ENCODE data around the gene EHBP1. TPM values are rescaled to one million over a fixed set of nuclear protein-coding genes. Genes with fewer than 3 reads are reported as not detected.

EHBP1 gene
- total and polyA plus RNA-seq, 7 donors, result 3.9 to 20.2 (median 14.3) TPM

DNA sequence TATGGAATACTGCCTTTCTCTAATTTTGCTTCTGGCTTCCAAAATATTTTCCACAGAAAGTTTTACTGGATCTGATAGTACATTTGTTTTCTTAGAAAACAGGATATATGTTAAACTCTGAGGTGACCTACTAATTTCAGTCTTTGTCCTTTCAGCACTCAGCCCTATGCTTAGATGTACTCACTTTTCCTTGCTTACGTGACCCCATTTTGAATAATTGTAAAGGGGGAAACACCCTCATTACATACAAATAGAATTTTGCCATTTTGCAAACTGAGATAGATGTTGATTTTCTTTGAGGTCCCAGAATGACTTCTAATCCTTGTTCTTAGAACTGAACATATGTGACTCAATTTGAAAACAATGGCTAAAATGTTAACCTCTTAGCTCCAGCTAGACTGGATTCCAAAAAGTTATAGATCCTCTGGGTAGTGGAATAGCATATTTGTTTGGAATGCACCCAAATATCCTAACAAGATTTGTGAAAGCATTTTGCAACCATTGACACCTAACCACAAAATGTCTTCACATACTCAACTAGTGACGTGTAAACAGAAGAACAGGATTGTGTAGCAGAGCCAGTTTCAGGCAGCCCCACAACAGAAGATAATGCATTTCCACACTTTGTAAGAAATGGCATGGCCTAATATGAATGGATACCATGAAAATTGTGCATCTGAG lies 44.8 kb upstream of the EHBP1 start:
- WGBS, 3 donors, result 69 to 86% (median 75%) methylated on average over 2 of the region's 2 CpGs
- H3K9me3 ChIP-seq, result no peaks in the 10 kb centered on the region
- peaks cover 19% of the 10 kb centered on the region for H3K4me1 ChIP-seq
- no peak for DNase-seq
- H3K36me3 ChIP-seq (ENCODE audit: insufficient read depth in 1 of 2, low read depth in 1 of 2), result no peaks in the 10 kb centered on the region
- TF ChIP-seq, protein P1, sequence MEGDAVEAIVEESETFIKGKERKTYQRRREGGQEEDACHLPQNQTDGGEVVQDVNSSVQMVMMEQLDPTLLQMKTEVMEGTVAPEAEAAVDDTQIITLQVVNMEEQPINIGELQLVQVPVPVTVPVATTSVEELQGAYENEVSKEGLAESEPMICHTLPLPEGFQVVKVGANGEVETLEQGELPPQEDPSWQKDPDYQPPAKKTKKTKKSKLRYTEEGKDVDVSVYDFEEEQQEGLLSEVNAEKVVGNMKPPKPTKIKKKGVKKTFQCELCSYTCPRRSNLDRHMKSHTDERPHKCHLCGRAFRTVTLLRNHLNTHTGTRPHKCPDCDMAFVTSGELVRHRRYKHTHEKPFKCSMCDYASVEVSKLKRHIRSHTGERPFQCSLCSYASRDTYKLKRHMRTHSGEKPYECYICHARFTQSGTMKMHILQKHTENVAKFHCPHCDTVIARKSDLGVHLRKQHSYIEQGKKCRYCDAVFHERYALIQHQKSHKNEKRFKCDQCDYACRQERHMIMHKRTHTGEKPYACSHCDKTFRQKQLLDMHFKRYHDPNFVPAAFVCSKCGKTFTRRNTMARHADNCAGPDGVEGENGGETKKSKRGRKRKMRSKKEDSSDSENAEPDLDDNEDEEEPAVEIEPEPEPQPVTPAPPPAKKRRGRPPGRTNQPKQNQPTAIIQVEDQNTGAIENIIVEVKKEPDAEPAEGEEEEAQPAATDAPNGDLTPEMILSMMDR (IDR thresholded peaks at IDR 0.05), result no peak
- intact Hi-C loops (cut with DNase I), result no loop called here
- ATAC-seq, result no peak
- H3K27ac ChIP-seq, result no peak overlapping the region
- no peak overlapping the region for H3K4me3 ChIP-seq
- no peaks in the 10 kb centered on the region for H3K27me3 ChIP-seq (ENCODE audit: insufficient read depth in 3 of 3, low read length in 2 of 3)

DNA sequence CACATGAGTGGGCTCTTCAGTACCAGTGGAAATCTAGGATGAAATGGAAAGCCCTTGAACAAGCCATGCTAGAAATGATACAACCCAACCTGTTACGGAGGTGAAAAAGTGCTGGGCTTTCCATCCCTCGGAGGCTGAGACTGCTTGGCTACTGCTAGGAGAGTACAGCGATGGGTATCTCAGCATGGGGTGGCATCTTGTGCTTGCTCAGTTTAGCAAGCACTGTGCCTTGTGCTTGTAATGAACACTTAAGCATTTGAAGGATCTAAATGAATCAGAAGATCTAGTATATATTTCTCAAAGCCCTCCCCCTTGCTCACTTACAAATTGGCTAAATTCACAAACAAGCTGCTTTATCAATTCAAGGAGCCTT lies 44.3 kb upstream of the EHBP1 start:
- 61 to 79% (median 61%) methylated on average over 3 of the region's 3 CpGs for WGBS, 3 donors
- no peaks in the 10 kb centered on the region for H3K9me3 ChIP-seq
- no peak overlapping the region for H3K27ac ChIP-seq
- no peaks in the 10 kb centered on the region for H3K27me3 ChIP-seq (ENCODE audit: insufficient read depth in 3 of 3, low read length in 2 of 3)
- intact Hi-C loops (cut with DNase I), result no loop called here
- no peaks in the 10 kb centered on the region for H3K36me3 ChIP-seq (ENCODE audit: insufficient read depth in 1 of 2, low read depth in 1 of 2)
- H3K4me3 ChIP-seq, result no peak overlapping the region
- TF ChIP-seq, protein P1 (IDR thresholded peaks at IDR 0.05), result no peak
- DNase-seq (no peak), ATAC-seq (no peak)
- H3K4me1 ChIP-seq, result peaks cover 19% of the 10 kb centered on the region

DNA sequence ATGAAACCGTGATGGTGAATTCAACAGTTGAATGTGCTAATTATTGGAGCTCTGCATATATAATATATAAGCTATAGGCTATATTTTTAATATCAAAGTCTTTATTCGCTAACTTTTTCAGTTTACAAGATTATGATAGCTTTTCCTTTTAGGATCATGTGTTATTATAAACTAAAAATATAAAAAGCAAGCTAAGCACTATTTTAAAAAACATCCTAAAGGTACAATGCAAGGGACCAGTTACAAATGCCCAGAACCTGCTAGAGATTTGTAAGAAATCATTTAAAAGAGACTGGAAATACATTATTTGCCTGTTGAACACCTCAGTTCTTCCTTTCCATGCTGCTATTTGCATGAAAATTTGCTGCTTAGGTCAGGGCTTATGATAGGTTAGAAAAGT lies 43.4 kb upstream of the EHBP1 start:
- no peaks in the 10 kb centered on the region for H3K27me3 ChIP-seq (ENCODE audit: insufficient read depth in 3 of 3, low read length in 2 of 3)
- no peak overlapping the region for H3K27ac ChIP-seq
- WGBS, 3 donors, result 79 to 86% (median 79%) methylated on average over 2 of the region's 2 CpGs
- H3K4me1 ChIP-seq, result peaks cover 19% of the 10 kb centered on the region
- H3K36me3 ChIP-seq (ENCODE audit: insufficient read depth in 1 of 2, low read depth in 1 of 2), result no peaks in the 10 kb centered on the region
- H3K9me3 ChIP-seq, result no peaks in the 10 kb centered on the region
- ATAC-seq, result no peak
- intact Hi-C loops (cut with DNase I), result no loop called here
- TF ChIP-seq, protein P1 (IDR thresholded peaks at IDR 0.05), result no peak
- H3K4me3 ChIP-seq, result no peak overlapping the region
- no peak for DNase-seq

DNA sequence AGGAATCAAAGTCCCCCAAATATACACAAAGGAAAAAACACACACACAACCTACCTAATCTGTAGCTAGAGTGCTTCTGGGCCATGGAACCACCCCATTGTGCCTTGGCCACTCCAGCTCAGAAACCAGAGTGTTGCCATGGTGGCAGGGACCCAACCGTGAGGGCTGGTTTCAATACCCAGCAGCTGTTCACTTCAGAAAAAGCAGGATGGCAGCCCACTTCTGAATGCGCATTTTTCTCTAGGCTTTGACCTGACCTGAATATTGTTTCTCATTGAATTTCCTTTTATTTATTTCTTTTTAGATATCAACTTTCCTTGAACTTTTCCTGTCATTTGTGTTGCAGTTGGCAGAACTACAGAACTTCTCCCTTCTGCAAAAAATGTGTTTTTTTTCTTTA lies 43.0 kb upstream of the EHBP1 start:
- no peaks in the 10 kb centered on the region for H3K36me3 ChIP-seq (ENCODE audit: insufficient read depth in 1 of 2, low read depth in 1 of 2)
- ATAC-seq (no peak), DNase-seq (no peak)
- WGBS, 3 donors, result 20 to 46% (median 26%) methylated on average over 2 of the region's 2 CpGs
- H3K27ac ChIP-seq, result no peak overlapping the region
- intact Hi-C loops (cut with DNase I), result no loop called here
- H3K4me3 ChIP-seq, result no peak overlapping the region
- no peaks in the 10 kb centered on the region for H3K9me3 ChIP-seq
- H3K4me1 ChIP-seq, result peaks cover 19% of the 10 kb centered on the region
- no peaks in the 10 kb centered on the region for H3K27me3 ChIP-seq (ENCODE audit: insufficient read depth in 3 of 3, low read length in 2 of 3)
- TF ChIP-seq, protein P1 (IDR thresholded peaks at IDR 0.05), result no peak

DNA sequence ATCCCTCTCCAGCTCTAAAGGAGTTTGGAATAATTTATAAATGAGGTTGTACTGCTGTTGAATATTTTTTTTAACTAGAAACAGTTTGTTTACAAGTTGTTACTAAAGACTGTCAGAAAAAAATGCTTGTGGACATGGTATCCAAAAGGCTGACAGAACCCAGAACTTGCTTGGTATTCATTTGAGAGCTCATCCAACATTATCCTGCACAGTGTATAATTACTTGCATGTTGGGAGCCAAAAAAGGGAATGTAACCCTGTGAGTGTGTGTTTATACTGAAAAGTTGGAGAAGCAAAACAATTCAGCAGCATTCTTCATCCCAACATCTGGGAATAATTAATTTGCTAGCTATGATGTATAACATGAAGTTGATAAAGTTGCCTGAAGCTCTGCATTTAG lies 42.1 kb upstream of the EHBP1 start:
- TF ChIP-seq, protein P1 (IDR thresholded peaks at IDR 0.05), result no peak
- Histone ChIP-seq H3K4me1 (peaks cover 19% of the 10 kb centered on the region), H3K9me3 (no peaks in the 10 kb centered on the region), H3K4me3 (no peak overlapping the region), H3K27ac (no peak overlapping the region), H3K27me3 (ENCODE audit: insufficient read depth in 3 of 3, low read length in 2 of 3) (no peaks in the 10 kb centered on the region), H3K36me3 (ENCODE audit: insufficient read depth in 1 of 2, low read depth in 1 of 2) (no peaks in the 10 kb centered on the region)
- intact Hi-C loops (cut with DNase I), result no loop called here
- no peak for ATAC-seq
- DNase-seq, result no peak
